Pancreas (tissue), 10 donors: ENCODE data around the gene ARHGEF7. TPM values are rescaled to one million over a fixed set of nuclear protein-coding genes. Genes with fewer than 3 reads are reported as not detected.

Experiments used
- ATAC-seq, 4 donors: fragments of 200-7000 bp; cut with Tn5 transposase; one replicate each; pipeline versions ENCODE4 v1.8.0 to v1.9.1; 2020; ENCODE audit warnings: mild to moderate bottlenecking in 4 of 4, moderate library complexity in 4 of 4
- DNase-seq, 6 donors: peaks; one replicate each; pipeline ENCODE4 v3.0.0-alpha.2; 2020
- FAIRE-seq: peaks from 2 replicates; lab custom pipeline; 2012; peaks lifted over from hg19 to GRCh38; lab: Jason Lieb, UNC
- H3K27ac ChIP-seq, 4 donors: fragments of 200-600 bp; sonication (generic); 1 replicate in 3 of 4; 2 replicates in 1 of 4; pipeline versions ENCODE4 v1.5.0 to v1.8.0; 2020
- H3K27me3 ChIP-seq, 4 donors: fragments of 200-600 bp; one replicate each; pipeline ENCODE4 v1.8.0; 2021
- H3K36me3 ChIP-seq, 3 donors: fragments of 200-600 bp; sonication (generic) in 1 of 3; one replicate each; pipeline versions ENCODE4 v1.5.0 to v1.8.0; 2020 to 2021
- H3K4me1 ChIP-seq, 3 donors: fragments of 200-600 bp; one replicate each; pipeline ENCODE4 v1.8.0; 2021
- H3K4me3 ChIP-seq, 4 donors: fragments of 200-600 bp; sonication (generic) in 2 of 4; one replicate each; pipeline versions ENCODE4 v1.5.0 to v1.8.0; 2020 to 2021
- H3K9me3 ChIP-seq, 4 donors: fragments of 200-600 bp; one replicate each; pipeline ENCODE4 v1.8.0; 2021
- WGBS, 2 donors: extraction: QIAGEN DNeasy Blood & Tissue Kit; methylation state at CpG; one replicate each; pipeline ENCODE4 v1.1.7; 2013; 5-methylcytosine and 5-hydroxymethylcytosine counted together
- intact Hi-C, 3 donors: fragments of 100-400 bp; cut with DNase I; formaldehyde crosslinking; loops; one replicate each; pipeline versions ENCODE4 v1.11.1 to v1.14.2; 2022
- polyA plus RNA-seq, 2 donors: library from polyadenylated mRNA; stranded (reverse); fragments of 200-250 nt; gene quantifications; one replicate each; pipeline ENCODE4 v1.2.3, GENCODE V29; 2013
- total RNA-seq, 6 donors: library from RNA; stranded (reverse); fragmentation: NEBNext Ultra II Directional in 4 of 6; extraction: Animal tissue kit (Norgen Biotek cat#: 25700) in 4 of 6; gene quantifications; one replicate each; pipeline versions ENCODE4 v1.2.1 to v1.2.4, GENCODE V29; 2021 to 2023
- TF ChIP-seq, protein P1 (sequence below), 4 donors: fragments of 200-600 bp; sonication (generic) in 3 of 4; IDR thresholded peaks; one replicate each; pipeline versions ENCODE4 v1.5.0 to v1.8.0; 2021; ENCODE audit warnings: antibody characterized with exemption in 4 of 4
- donor health status: healthy with polysubstance abuse.
- donor health status: DM: no; HTN: no; CAD: no; lungs with moderate emphysema.
- donor health status: DM: no; HTN: no; CAD: no.
- donor health status: control.
- donor health status: control.
- donor health status: Bipolar disorder and iron deficiency.
- donor health status: DM: yes; HTN: yes; CAD: no.
- donor health status: DM: no; HTN: no; CAD: no.
- donor health status: DM: no; HTN: no; CAD: no.
- donor health status: DM: yes; HTN: yes; CAD: no.

Gene ARHGEF7
- total and polyA plus RNA-seq, 8 donors = 13.4 to 37.7 (median 22.2) TPM

DNA sequence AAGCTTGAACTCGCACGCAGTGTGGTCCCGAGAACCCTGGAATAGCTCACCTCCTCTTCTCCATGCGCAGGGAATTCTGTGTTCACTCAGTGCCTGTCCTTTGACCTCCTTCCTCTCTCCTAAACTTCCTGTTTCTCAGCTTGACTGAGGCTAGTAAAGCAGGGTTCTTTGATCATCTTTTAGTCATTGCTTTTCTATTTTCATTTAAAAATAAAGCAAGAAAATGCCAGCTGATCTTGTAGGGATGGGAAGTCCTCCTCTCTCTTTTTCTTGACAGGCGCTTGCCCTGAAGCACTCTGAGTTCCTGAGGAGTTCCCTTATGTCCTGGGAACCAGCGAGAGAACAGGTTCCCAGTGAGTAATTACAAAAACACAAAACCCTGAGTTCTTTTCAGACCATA lies 62.8 kb downstream of the ARHGEF7 start:
- H3K4me1 ChIP-seq = peaks cover 5 to 11% (median 9%) of the 10 kb centered on the region in 3 donors
- intact Hi-C loops = no loop called here
- TF ChIP-seq, protein P1, sequence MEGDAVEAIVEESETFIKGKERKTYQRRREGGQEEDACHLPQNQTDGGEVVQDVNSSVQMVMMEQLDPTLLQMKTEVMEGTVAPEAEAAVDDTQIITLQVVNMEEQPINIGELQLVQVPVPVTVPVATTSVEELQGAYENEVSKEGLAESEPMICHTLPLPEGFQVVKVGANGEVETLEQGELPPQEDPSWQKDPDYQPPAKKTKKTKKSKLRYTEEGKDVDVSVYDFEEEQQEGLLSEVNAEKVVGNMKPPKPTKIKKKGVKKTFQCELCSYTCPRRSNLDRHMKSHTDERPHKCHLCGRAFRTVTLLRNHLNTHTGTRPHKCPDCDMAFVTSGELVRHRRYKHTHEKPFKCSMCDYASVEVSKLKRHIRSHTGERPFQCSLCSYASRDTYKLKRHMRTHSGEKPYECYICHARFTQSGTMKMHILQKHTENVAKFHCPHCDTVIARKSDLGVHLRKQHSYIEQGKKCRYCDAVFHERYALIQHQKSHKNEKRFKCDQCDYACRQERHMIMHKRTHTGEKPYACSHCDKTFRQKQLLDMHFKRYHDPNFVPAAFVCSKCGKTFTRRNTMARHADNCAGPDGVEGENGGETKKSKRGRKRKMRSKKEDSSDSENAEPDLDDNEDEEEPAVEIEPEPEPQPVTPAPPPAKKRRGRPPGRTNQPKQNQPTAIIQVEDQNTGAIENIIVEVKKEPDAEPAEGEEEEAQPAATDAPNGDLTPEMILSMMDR (IDR thresholded peaks at IDR 0.05) = no peak
- FAIRE-seq (no peak), ATAC-seq (peak in 2 of 4 donors; percentile 27 to 41), DNase-seq (no peak)
- H3K36me3 ChIP-seq = no peaks in the 10 kb centered on the region
- no peak overlapping the region for H3K4me3 ChIP-seq
- WGBS, 2 donors = 86 to 87% methylated on average over 6 of the region's 6 CpGs
- H3K27me3 ChIP-seq = no peaks in the 10 kb centered on the region
- peak overlapping the region in 2 of 4 donors; percentile 19 to 59 for H3K27ac ChIP-seq
- no peaks in the 10 kb centered on the region for H3K9me3 ChIP-seq

DNA sequence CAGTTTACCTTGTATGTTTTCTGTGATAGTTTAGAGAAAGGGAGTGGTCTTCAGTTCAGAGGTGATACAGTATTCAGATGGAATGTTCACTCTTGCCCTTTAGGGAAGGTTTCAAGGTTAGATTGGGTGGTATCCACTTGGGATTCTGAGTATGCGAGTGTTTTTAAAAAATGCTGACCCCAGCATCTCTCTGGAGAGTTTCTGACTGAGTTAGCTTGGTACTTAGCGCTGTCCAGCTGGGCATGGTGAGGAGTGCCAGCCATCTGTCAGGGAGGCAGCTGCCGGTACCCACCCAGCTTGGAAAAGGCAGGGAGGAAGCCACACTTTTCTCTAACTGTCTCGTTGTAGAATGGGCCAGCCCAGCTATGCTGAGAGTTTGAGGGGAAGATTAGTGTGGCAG lies 63.3 kb downstream of the ARHGEF7 start:
- H3K4me1 ChIP-seq = peaks cover 5 to 11% (median 9%) of the 10 kb centered on the region in 3 donors
- DNase-seq (no peak), FAIRE-seq (no peak), ATAC-seq (peak in 3 of 4 donors; percentile 19 to 44 (median 36))
- H3K27me3 ChIP-seq = no peaks in the 10 kb centered on the region
- no peaks in the 10 kb centered on the region for H3K9me3 ChIP-seq
- no peaks in the 10 kb centered on the region for H3K36me3 ChIP-seq
- intact Hi-C loops = no loop called here
- WGBS, 2 donors = 84 to 88% methylated on average over 4 of the region's 4 CpGs
- no peak overlapping the region for H3K27ac ChIP-seq
- no peak overlapping the region for H3K4me3 ChIP-seq
- TF ChIP-seq, protein P1 (IDR thresholded peaks at IDR 0.05) = no peak

DNA sequence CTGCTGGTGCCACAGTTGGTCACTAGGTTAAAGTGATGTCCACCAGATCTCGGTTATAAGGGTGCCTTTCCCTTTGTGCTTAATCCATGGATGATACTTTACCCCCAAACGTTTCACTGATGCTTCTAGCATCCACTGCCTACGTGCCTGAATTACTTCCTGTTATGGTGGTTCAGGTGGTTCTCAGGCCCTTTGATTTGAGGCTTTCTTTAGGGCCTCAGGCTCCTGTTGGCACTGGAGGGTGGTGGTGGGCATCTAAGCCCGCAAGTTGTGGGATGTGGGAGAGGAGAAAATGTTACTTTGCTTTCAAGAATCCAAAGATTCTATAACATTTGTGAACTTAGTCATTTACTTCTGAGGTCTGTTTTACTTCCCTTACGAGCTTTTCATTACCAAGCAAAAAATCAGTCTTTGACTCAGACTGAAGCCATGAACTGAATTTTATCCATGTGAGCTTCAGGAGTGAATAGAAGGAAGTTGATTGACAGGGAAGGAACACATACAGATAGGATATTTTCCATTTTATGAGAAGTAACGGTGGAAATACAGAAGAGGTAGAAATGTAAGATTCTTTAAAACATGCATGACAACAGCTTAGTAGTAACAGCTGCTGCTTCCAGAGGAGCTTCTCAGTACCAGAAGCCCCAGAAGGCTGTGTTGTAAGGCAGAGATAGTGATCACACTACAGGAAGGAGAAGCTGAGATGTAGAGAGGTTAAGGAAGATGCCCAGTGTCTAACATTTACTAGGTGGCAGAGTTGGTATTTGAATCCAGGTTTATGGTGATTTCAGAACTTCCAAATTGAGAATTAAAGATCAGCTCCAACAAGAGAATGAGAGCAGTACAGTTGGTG lies 65.0 kb downstream of the ARHGEF7 start:
- Histone ChIP-seq H3K4me1 (peaks cover 0 to 11% (median 9%) of the 10 kb centered on the region in 3 donors), H3K9me3 (no peaks in the 10 kb centered on the region), H3K27me3 (no peaks in the 10 kb centered on the region), H3K4me3 (no peak overlapping the region), H3K36me3 (no peaks in the 10 kb centered on the region), H3K27ac (no peak overlapping the region)
- DNase-seq = no peak
- TF ChIP-seq, protein P1 (IDR thresholded peaks at IDR 0.05) = no peak
- 80 to 81% methylated on average over 6 of the region's 6 CpGs for WGBS, 2 donors
- intact Hi-C loops = no loop called here
- FAIRE-seq = no peak
- no peak for ATAC-seq

DNA sequence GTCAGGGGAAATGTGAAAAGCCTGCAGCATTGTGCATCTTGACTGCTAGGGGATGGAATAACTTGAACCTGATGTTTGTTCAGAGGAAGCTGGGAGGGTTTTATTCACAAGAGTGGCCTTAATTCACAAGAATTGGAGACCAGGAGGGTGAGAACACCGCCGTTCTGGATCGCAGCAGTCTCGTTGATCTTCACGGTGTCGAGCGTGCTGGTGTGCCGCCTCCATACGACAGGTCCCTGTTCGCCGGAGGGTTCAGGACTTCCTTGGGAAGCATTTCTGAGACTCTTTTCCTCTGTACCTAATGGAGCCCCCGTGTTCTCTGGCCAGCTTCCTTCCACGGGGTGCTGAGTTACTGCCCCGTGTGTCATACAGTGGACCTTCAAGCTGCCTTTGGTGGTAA lies 66.9 kb downstream of the ARHGEF7 start:
- TF ChIP-seq, protein P1 (IDR thresholded peaks at IDR 0.05) = no peak
- peaks cover 0 to 11% (median 9%) of the 10 kb centered on the region in 3 donors for H3K4me1 ChIP-seq
- ATAC-seq (no peak), FAIRE-seq (no peak), DNase-seq (no peak)
- intact Hi-C loops = no loop called here
- H3K27me3 ChIP-seq = no peaks in the 10 kb centered on the region
- WGBS, 2 donors = 95 to 97% methylated on average over 14 of the region's 14 CpGs
- H3K36me3 ChIP-seq = no peaks in the 10 kb centered on the region
- no peak overlapping the region for H3K4me3 ChIP-seq
- H3K27ac ChIP-seq = no peak overlapping the region
- H3K9me3 ChIP-seq = no peaks in the 10 kb centered on the region
